ENCODE results near the gene CORO2A.

- TF ChIP-seq CTCF (IDR thresholded peaks at IDR 0.05) (no peak), EZH2 (IDR thresholded peaks at IDR 0.05) (no peak)
Measured at GRCh38 chr9:98085058-98085457, 107.4 kb downstream of the CORO2A start.

Data from neural progenitor cell (in vitro differentiated cells).